Frontal cortex (tissue), 4 donors: ENCODE measurements around the gene IGLL5. TPM values are rescaled to one million over a fixed set of nuclear protein-coding genes. Genes with fewer than 3 reads are reported as not detected.

Experiments used
- DNase-seq, 2 donors: peaks; one replicate each; pipeline ENCODE4 v3.0.0; 2012; ENCODE audit warnings: low spot score in 2 of 2
- FAIRE-seq: peaks from 2 replicates; lab custom pipeline; 2012; peaks lifted over from hg19 to GRCh38; lab: Jason Lieb, UNC
- total RNA-seq: library from RNA; depleted of rRNA; stranded (reverse); fragments of >200 nt; gene quantifications from one replicate; pipeline ENCODE4 v1.2.3, GENCODE V29; 2014
- donor health status: control.
- donor health status: control.
- donor health status: control.

The IGLL5 gene
- total RNA-seq, 1 donor from 2014 or later = not detected

- DNase-seq = no peak
- FAIRE-seq = no peak
Measured at GRCh38 chr22:22857607-22858558, 29.7 kb upstream of the IGLL5 start.

DNA sequence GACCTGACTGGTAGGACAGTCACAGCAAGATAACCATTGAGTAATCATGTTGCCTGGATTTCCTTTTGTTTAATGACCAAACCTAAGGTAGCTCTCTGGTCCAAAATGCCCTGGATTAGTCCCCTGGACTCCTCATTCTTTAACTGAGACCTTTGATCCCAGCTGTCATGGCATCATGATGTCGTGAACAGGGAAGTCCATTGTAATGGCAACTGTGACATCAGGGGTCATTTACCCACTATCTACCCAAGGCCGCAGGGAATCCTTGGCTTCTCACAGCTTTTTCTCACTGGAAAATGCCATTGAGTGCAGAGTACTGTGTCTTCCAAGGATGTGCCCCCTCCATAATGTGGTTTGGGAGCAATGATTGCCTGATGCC is 29.1 kb upstream of the IGLL5 start:
- DNase-seq = no peak
- no peak for FAIRE-seq

GRCh38 chr22:22863001-22863400 is 24.6 kb upstream of the IGLL5 start:
- no peak for FAIRE-seq
- DNase-seq = no peak

DNA sequence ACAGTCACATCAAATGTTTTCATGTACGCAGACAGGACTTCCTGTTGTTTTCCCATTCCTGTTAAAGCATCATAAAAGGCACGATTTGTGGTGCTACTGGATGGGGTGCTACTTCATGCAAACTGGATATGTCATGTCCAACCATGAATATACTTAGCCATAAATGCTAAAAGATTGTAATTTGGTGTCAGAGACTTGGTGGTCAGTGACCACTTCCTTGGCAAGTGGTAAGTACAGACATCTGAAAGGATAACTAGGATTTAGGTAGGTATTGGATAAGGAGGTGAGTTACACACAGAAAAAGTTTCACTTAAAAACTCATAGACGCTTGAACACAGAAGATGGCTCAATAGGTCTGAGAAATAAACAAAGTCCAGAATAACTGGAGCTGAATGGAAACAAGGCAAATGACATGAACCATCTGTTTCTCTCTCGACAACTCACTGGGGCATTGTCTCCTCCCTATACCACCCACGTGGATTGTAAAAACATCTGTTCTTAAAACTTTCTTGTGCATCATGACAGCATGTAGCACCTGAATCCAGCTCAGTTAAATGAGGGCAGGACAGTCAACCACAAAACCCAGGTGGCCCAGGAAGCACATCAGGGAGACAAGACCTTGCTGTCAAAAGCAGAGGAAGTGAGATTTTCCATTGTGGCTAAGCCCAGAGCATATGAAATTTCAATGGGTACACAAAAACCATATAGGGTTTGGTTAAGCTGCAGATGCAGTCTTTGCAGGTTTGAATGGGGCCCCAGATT is 22.1 kb upstream of the IGLL5 start:
- FAIRE-seq = no peak
- no peak for DNase-seq

DNA sequence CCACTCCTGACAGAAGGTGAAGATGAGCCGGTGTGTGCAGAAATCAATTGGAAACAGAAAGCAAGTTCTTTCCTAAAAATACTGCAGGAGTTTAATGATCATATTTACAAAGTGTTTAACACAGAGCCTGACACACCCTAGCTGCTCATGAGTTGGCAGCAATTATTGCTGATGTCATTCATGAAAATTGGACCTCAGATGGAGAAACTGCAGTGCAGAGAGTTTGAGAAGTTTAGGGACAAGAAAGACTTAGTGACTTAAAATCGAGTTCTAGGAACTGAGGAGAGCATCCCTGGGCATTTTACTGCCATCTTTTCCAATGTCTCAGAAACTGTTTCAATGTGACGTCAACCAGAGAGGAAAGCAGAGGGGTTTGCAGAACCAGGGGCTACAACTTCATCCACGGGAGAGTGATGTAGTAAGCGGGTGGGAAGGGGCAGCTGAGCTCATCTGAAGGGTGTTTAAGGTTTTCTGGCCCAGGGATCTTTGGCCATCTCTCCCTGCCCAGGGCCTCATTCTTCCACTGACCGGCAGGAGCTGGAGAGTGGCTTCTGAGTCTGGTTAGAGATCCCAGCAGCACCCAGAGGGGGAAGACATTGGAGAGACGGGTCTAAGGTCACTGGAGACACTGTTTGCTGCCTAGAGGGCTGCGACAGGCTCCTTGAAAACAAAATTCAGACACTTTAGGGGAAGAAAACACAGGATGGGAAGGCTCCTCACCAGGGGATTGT is 21.1 kb upstream of the IGLL5 start:
- DNase-seq = no peak
- FAIRE-seq = no peak

DNA sequence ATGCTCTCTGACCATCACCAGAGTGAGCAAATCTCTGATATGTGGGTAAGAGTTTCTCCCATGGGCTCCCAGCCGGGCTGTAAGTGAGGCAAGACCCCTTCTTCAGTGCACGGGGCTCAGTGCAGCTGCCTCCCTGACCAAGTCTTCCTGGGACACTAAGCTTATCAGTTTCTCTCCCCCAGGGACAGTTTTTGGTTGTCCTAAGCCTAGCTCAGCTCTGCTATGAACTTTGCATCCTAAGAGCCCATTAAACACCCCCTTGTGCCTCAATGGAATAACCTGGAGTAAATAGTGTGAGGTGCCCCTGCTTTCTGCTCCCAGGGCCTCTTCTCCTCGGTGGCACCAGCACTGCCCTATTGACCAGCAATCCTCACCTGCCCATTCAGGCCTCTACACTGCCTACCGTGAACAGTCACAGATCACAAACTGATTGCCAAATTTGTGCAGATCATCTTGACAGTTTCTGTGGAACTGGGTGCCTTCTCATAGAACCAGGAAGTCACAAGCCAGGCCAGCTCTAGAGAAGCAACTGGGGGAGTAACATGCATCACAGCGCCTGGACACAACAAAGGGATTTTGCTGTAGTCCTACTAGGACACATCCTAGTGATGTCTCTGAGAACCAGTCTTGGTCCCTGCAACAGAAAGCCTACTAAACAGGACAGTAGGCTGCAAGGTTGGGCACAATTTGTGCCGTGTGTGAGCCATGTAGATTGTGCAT is 19.5 kb upstream of the IGLL5 start:
- FAIRE-seq (no peak), DNase-seq (no peak)

DNA sequence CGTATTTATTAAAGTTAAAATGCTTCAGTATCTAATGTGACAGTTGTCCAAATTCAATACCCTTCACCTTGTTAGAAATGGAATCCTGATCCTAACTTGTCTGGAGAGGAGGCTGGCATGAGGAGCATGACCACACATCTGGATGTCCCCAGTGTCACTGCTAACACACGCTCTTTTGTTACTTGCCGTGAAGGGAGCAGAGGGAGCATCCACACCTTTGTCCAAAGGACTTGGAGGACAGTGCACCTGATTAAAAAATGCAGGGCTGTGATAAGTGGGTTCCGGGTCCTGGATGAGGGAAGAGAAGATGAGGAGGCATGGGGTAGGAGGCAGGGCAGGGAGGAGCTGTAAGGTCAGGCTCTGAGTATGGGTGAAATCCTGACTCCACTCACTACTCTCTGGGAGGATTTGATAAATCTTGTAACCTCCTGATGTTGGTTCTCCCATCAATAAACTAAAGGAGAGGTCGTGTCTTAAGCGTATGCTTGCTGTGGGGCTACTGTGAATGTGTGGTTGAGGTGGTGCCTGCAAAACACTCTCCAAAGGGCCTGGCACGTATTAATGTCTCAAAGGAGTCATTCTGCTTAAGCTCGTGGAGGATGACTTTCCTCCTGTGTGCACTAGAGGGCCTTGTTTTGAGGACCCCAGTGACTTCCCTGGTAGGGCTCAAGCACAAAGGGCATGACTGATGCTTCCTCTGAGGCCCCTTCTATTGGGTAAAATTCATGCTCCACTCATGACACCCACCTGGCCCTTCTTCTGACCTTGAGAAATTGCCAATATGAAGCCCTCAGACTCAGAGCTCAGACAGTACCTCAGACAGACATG is 16.8 kb upstream of the IGLL5 start:
- no peak for DNase-seq
- FAIRE-seq = no peak

DNA sequence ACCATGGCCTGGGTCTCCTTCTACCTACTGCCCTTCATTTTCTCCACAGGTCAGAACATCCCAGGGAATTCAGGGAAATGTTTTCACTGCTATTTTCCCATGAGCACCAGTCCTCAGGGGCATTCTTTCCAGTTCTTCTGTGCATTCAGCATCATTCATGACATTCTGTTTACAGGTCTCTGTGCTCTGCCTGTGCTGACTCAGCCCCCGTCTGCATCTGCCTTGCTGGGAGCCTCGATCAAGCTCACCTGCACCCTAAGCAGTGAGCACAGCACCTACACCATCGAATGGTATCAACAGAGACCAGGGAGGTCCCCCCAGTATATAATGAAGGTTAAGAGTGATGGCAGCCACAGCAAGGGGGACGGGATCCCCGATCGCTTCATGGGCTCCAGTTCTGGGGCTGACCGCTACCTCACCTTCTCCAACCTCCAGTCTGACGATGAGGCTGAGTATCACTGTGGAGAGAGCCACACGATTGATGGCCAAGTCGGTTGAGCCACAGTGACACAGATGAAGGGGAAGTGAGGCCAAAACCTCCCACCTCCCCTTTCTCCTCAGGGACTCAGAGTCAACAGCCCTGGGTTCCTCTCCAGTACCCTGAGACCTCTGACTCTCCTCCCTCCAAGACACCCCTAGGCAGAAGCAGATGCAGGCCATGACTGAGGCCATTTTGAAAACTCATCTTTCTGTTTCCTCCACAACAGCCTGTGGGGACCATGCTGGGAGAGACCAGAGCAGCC is 15.9 kb upstream of the IGLL5 start:
- FAIRE-seq = no peak

GRCh38 chr22:22872722-22873708 is 14.6 kb upstream of the IGLL5 start:
- DNase-seq (no peak), FAIRE-seq (no peak)

More for the DNA sequence above, 15.9 kb upstream of the IGLL5 start:
- no peak for DNase-seq

GRCh38 chr22:22877523-22878210 is 9.9 kb upstream of the IGLL5 start:
- DNase-seq (no peak), FAIRE-seq (no peak)

GRCh38 chr22:22878211-22878570 is 9.4 kb upstream of the IGLL5 start:
- FAIRE-seq = no peak
- DNase-seq = no peak

- FAIRE-seq = no peak
- no peak for DNase-seq
Measured at GRCh38 chr22:22878801-22879674, 8.6 kb upstream of the IGLL5 start.

GRCh38 chr22:22879675-22880155 is 7.9 kb upstream of the IGLL5 start:
- FAIRE-seq (no peak), DNase-seq (no peak)

DNA sequence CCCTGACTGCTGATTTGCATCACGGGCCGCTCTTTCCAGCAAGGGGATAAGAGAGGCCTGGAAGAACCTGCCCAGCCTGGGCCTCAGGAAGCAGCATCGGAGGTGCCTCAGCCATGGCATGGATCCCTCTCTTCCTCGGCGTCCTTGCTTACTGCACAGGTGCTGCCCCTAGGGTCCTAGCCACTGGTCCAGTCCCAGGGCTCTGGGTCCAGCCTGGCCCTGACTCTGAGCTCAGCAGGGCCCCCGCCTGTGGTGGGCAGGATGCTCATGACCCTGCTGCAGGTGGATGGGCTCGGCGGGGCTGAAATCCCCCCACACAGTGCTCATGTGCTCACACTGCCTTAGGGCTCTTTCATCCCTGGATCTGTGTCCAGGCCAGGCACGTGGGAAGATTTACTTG is 7.0 kb upstream of the IGLL5 start:
- FAIRE-seq (no peak), DNase-seq (no peak)
